GM12873 (cell line): ENCODE data around the gene SOCS1.

ENCODE experiments used
- CTCF ChIP-seq: IDR thresholded peaks from 2 replicates; pipeline ENCODE4 v1.5.1; 2012; ENCODE audit warnings: low read depth, mild to moderate bottlenecking, moderate library complexity, low read length, control low read depth; ENCODE audit not compliant: insufficient read depth; ENCODE audit errors: missing control alignments

Gene SOCS1

GRCh38 chr16:11263737-11264136 is 7.7 kb upstream of the SOCS1 start:
- no peak for TF ChIP-seq CTCF

GRCh38 chr16:11262915-11263314 is 6.9 kb upstream of the SOCS1 start:
- no peak for TF ChIP-seq CTCF

- no peak for TF ChIP-seq CTCF
These were observed 4.6 kb upstream of the SOCS1 start for GRCh38 chr16:11260596-11260966.

GRCh38 chr16:11259655-11260595 is 3.9 kb upstream of the SOCS1 start:
- TF ChIP-seq CTCF = no peak

- TF ChIP-seq CTCF = no peak
These were observed 2.8 kb upstream of the SOCS1 start for GRCh38 chr16:11258553-11259492.

GRCh38 chr16:11257131-11257938 is 1.3 kb upstream of the SOCS1 start:
- TF ChIP-seq CTCF = peak; percentile 77
